Psoas muscle (tissue), 8 donors: ENCODE data around the gene ZSWIM6. TPM values are rescaled to one million over a fixed set of nuclear protein-coding genes. Genes with fewer than 3 reads are reported as not detected.

Experiments used
- ATAC-seq, 4 donors: fragments of 200-7000 bp; cut with Tn5 transposase; one replicate each; pipeline ENCODE4 v1.9.1; 2020; ENCODE audit warnings: moderate library complexity in 3 of 4, mild to moderate bottlenecking in 2 of 4
- DNase-seq, 2 donors: peaks; one replicate each; pipeline ENCODE4 v3.0.0-alpha.2; 2020
- H3K27ac ChIP-seq: fragments of 200-600 bp; one replicate; pipeline ENCODE4 v1.8.0; 2022
- H3K27me3 ChIP-seq, 3 donors: fragments of 200-600 bp in 1 of 3; one replicate each; pipeline versions ENCODE4 v1.6.1 to v1.8.0; 2013 to 2022; ENCODE audit warnings: low read length in 2 of 3, mild to moderate bottlenecking in 2 of 3, moderate library complexity in 1 of 3; ENCODE audit not compliant: insufficient read depth in 3 of 3
- H3K36me3 ChIP-seq, 2 donors: fragments of 200-600 bp in 1 of 2; one replicate each; pipeline versions ENCODE4 v1.6.1 to v1.8.0; 2013 to 2022; ENCODE audit warnings: low read depth in 1 of 2, mild to moderate bottlenecking in 1 of 2, moderate library complexity in 1 of 2; ENCODE audit not compliant: insufficient read depth in 1 of 2
- H3K4me1 ChIP-seq: fragments of 200-600 bp; one replicate; pipeline ENCODE4 v1.8.0; 2022
- H3K4me3 ChIP-seq: fragments of 200-600 bp; one replicate; pipeline ENCODE4 v1.8.0; 2022; ENCODE audit warnings: mild to moderate bottlenecking
- H3K9me3 ChIP-seq: fragments of 200-600 bp; one replicate; pipeline ENCODE4 v1.8.0; 2022
- CTCF ChIP-seq: fragments of 200-600 bp; IDR thresholded peaks from one replicate; pipeline ENCODE4 v1.8.0; 2022; ENCODE audit warnings: antibody characterized with exemption
- WGBS, 3 donors: extraction: QIAGEN DNeasy Blood & Tissue Kit; methylation state at CpG; one replicate each; pipeline versions ENCODE4 v1.1.6 to v1.1.7; 2013; 5-methylcytosine and 5-hydroxymethylcytosine counted together
- intact Hi-C, 2 donors: fragments of 100-400 bp; cut with DNase I; formaldehyde crosslinking; loops; one replicate each; pipeline versions ENCODE4 v1.11.0 to v1.14.2; 2022
- polyA plus RNA-seq, 3 donors: library from polyadenylated mRNA; stranded (reverse); fragments of 200-250 nt; gene quantifications; one replicate each; pipeline ENCODE4 v1.2.3, GENCODE V29; 2013
- total RNA-seq, 4 donors: library from RNA; stranded (reverse); fragmentation: NEBNext Ultra II Directional in 2 of 4; extraction: Animal tissue kit (Norgen Biotek cat#: 25700) in 2 of 4; gene quantifications; one replicate each; pipeline versions ENCODE4 v1.2.1 to v1.2.4, GENCODE V29; 2021 to 2023
- donor health status: healthy with polysubstance abuse.
- donor health status: DM: no; HTN: no; CAD: no; lungs with moderate emphysema.
- donor health status: Bipolar disorder and iron deficiency.
- donor health status: healthy.
- donor health status: DM: yes; HTN: yes; CAD: no.
- donor health status: DM: no; HTN: no; CAD: no.
- donor health status: DM: no; HTN: no; CAD: no.
- donor health status: DM: yes; HTN: yes; CAD: no.

ZSWIM6 gene
- total and polyA plus RNA-seq, 7 donors: 1.4 to 6.3 (median 4.0) TPM

GRCh38 chr5:61292062-61292657 lies 39.9 kb upstream of the ZSWIM6 start:
- no peak for TF ChIP-seq CTCF
- Histone ChIP-seq H3K9me3 (no peaks in the 10 kb centered on the region), H3K27me3 (peaks cover 0 to 2% (median 0%) of the 10 kb centered on the region in 3 donors), H3K4me3 (no peak overlapping the region), H3K27ac (no peak overlapping the region), H3K36me3 (no peaks in the 10 kb centered on the region), H3K4me1 (peaks cover 3% of the 10 kb centered on the region)
- DNase-seq: no peak
- ATAC-seq: no peak
- WGBS, 3 donors: 75 to 84% (median 77%) methylated on average over 7 of the region's 7 CpGs
- intact Hi-C loops: no loop called here

GRCh38 chr5:61293071-61293470 lies 39.0 kb upstream of the ZSWIM6 start:
- no peak overlapping the region for H3K4me3 ChIP-seq
- no peaks in the 10 kb centered on the region for H3K36me3 ChIP-seq
- WGBS, 3 donors: 42 to 58% (median 42%) methylated on average over 4 of the region's 4 CpGs
- TF ChIP-seq CTCF: no peak
- intact Hi-C loops: no loop called here
- DNase-seq (no peak), ATAC-seq (peak in 3 of 4 donors; percentile 72 to 74 (median 72))
- no peaks in the 10 kb centered on the region for H3K9me3 ChIP-seq
- no peak overlapping the region for H3K27ac ChIP-seq
- peaks cover 3% of the 10 kb centered on the region for H3K4me1 ChIP-seq
- H3K27me3 ChIP-seq: peaks cover 0 to 2% (median 0%) of the 10 kb centered on the region in 3 donors

- H3K9me3 ChIP-seq: no peaks in the 10 kb centered on the region
- no peak overlapping the region for H3K27ac ChIP-seq
- peaks cover 0 to 2% (median 0%) of the 10 kb centered on the region in 3 donors for H3K27me3 ChIP-seq
- no peak overlapping the region for H3K4me3 ChIP-seq
- WGBS, 3 donors: 95 to 97% (median 96%) methylated on average over 5 of the region's 5 CpGs
- intact Hi-C loops: no loop called here
- H3K36me3 ChIP-seq: no peaks in the 10 kb centered on the region
- ATAC-seq (no peak), DNase-seq (no peak)
- no peak for TF ChIP-seq CTCF
- peaks cover 4% of the 10 kb centered on the region for H3K4me1 ChIP-seq
Measured at GRCh38 chr5:61293873-61294272, 38.2 kb upstream of the ZSWIM6 start.

GRCh38 chr5:61295365-61295764 lies 36.7 kb upstream of the ZSWIM6 start:
- H3K9me3 ChIP-seq: no peaks in the 10 kb centered on the region
- ATAC-seq (no peak), DNase-seq (no peak)
- peaks cover 0 to 4% (median 0%) of the 10 kb centered on the region in 3 donors for H3K27me3 ChIP-seq
- no peak overlapping the region for H3K4me3 ChIP-seq
- WGBS, 3 donors: 73 to 80% (median 75%) methylated on average over 2 of the region's 2 CpGs
- no peak overlapping the region for H3K27ac ChIP-seq
- H3K4me1 ChIP-seq: peaks cover 10% of the 10 kb centered on the region
- TF ChIP-seq CTCF: no peak
- no peaks in the 10 kb centered on the region for H3K36me3 ChIP-seq
- intact Hi-C loops: no loop called here

- no peak for ATAC-seq
- intact Hi-C loops: no loop called here
- Histone ChIP-seq H3K4me1 (peaks cover 27% of the 10 kb centered on the region), H3K4me3 (no peak overlapping the region), H3K9me3 (no peaks in the 10 kb centered on the region), H3K27me3 (peaks cover 0 to 3% (median 0%) of the 10 kb centered on the region in 3 donors), H3K27ac (no peak overlapping the region), H3K36me3 (no peaks in the 10 kb centered on the region)
- no peak for TF ChIP-seq CTCF
- WGBS, 3 donors: 79 to 80% (median 79%) methylated on average over 3 of the region's 3 CpGs
- DNase-seq: no peak
Measured at GRCh38 chr5:61298066-61298465, 34.0 kb upstream of the ZSWIM6 start.
